HL-60 (cell line): ENCODE data around the gene CERS5.

Source experiments
- DNase-seq, 2 experiments: peaks; one replicate each; pipeline ENCODE4 v3.0.0-alpha.2; 2010 to 2020; ENCODE audit warnings: low read depth in 1 of 2, low spot score in 1 of 2
- H3K27ac ChIP-seq: fragments of 250-450 bp; sonication (Bioruptor Pico); replicated peaks from 2 replicates; pipeline ENCODE4 v1.5.1; 2020; ENCODE audit warnings: mild to moderate bottlenecking, moderate library complexity
- H3K27me3 ChIP-seq: fragments of 250-450 bp; sonication (Bioruptor Pico); 2 replicates; pipeline ENCODE4 v1.5.1; 2021; ENCODE audit warnings: mild to moderate bottlenecking, moderate library complexity; ENCODE audit not compliant: insufficient read depth, poor library complexity, severe bottlenecking
- H3K4me3 ChIP-seq: replicated peaks from 2 replicates; pipeline ENCODE4 v1.5.1; 2011; ENCODE audit warnings: mild to moderate bottlenecking, control low read depth, low read length; ENCODE audit not compliant: insufficient read depth
- CTCF ChIP-seq: IDR thresholded peaks from one replicate; pipeline ENCODE4 v1.5.1; 2011; ENCODE audit warnings: low read length, control low read depth, inconsistent platforms; ENCODE audit not compliant: insufficient read depth
- GABPA ChIP-seq: IDR thresholded peaks from 2 replicates; pipeline ENCODE4 v1.6.1; 2012; ENCODE audit warnings: low read depth
- POLR2AphosphoS5 ChIP-seq: IDR thresholded peaks from 2 replicates; pipeline ENCODE4 v1.6.1; 2012; ENCODE audit warnings: low read depth
- REST ChIP-seq: IDR thresholded peaks from 2 replicates; pipeline ENCODE4 v1.6.1; 2012; ENCODE audit warnings: low read depth; ENCODE audit not compliant: insufficient replicate concordance
- SPI1 ChIP-seq: IDR thresholded peaks from 2 replicates; pipeline ENCODE4 v1.6.1; 2012; ENCODE audit warnings: low read depth, mild to moderate bottlenecking, borderline replicate concordance

Gene CERS5

GRCh38 chr12:50127546-50127945 lies 39.6 kb downstream of the CERS5 start:
- TF ChIP-seq POLR2AphosphoS5: peak; percentile 9; the same call in 1 of the 2 replicates
- no peak for TF ChIP-seq REST
- DNase-seq: no peak
- Histone ChIP-seq H3K27me3 (no peaks in the 10 kb centered on the region), H3K27ac (no peak overlapping the region), H3K4me3 (no peak overlapping the region)

GRCh38 chr12:50123203-50123602 lies 44.0 kb downstream of the CERS5 start:
- TF ChIP-seq POLR2AphosphoS5: no peak
- TF ChIP-seq GABPA: no peak
- no peak for DNase-seq
- H3K27me3 ChIP-seq: no peaks in the 10 kb centered on the region
- no peak overlapping the region for H3K4me3 ChIP-seq
- H3K27ac ChIP-seq: no peak overlapping the region

GRCh38 chr12:50121641-50122040 lies 45.5 kb downstream of the CERS5 start:
- no peak overlapping the region for H3K4me3 ChIP-seq
- no peak for DNase-seq
- TF ChIP-seq POLR2AphosphoS5 (no peak), CTCF (no peak), GABPA (no peak)
- no peaks in the 10 kb centered on the region for H3K27me3 ChIP-seq
- no peak overlapping the region for H3K27ac ChIP-seq

GRCh38 chr12:50120953-50121352 lies 46.2 kb downstream of the CERS5 start:
- TF ChIP-seq REST (no peak), GABPA (no peak), CTCF (no peak), SPI1 (no peak), POLR2AphosphoS5 (no peak)
- H3K27me3 ChIP-seq: no peaks in the 10 kb centered on the region

GRCh38 chr12:50120521-50120920 lies 46.6 kb downstream of the CERS5 start:
- H3K27me3 ChIP-seq: no peaks in the 10 kb centered on the region
- TF ChIP-seq POLR2AphosphoS5: no peak
- TF ChIP-seq GABPA: no peak
- no peak for TF ChIP-seq REST
- no peak for TF ChIP-seq CTCF
- no peak for DNase-seq
- H3K4me3 ChIP-seq: no peak overlapping the region
- H3K27ac ChIP-seq: no peak overlapping the region

More at GRCh38 chr12:50120953-50121352, 46.2 kb downstream of the CERS5 start:
- H3K27ac ChIP-seq: no peak overlapping the region
- no peak overlapping the region for H3K4me3 ChIP-seq
- DNase-seq: no peak
